GM12891 (cell line): ENCODE measurements around the gene OR10P1.

ENCODE experiments used
- DNase-seq: peaks from one replicate; pipeline ENCODE4 v3.0.0; 2011; ENCODE audit warnings: low spot score; ENCODE audit not compliant: insufficient read length
- FAIRE-seq: peaks from 2 replicates; lab custom pipeline; 2011; peaks lifted over from hg19 to GRCh38; lab: Jason Lieb, UNC
- PAX5 ChIP-seq: IDR thresholded peaks from 2 replicates; pipeline ENCODE4 v1.6.1; 2011; ENCODE audit warnings: low read length, moderate library complexity, mild to moderate bottlenecking; ENCODE audit not compliant: insufficient read depth, severe bottlenecking
- POLR2A ChIP-seq: IDR thresholded peaks from 2 replicates; pipeline ENCODE4 v1.6.1; 2011; ENCODE audit warnings: low read depth, low read length, control low read depth
- POLR2AphosphoS5 ChIP-seq: IDR thresholded peaks from 2 replicates; pipeline ENCODE4 v1.6.1; 2011; ENCODE audit warnings: low read depth, low read length, control low read depth
- POU2F2 ChIP-seq: IDR thresholded peaks from 2 replicates; pipeline ENCODE4 v1.6.1; 2011; ENCODE audit warnings: low read depth, mild to moderate bottlenecking, control low read depth, low read length, moderate library complexity
- SPI1 ChIP-seq: IDR thresholded peaks from 2 replicates; pipeline ENCODE4 v1.6.1; 2011; ENCODE audit warnings: low read depth, low read length, control low read depth
- TAF1 ChIP-seq: IDR thresholded peaks from 2 replicates; pipeline ENCODE4 v1.6.1; 2011; ENCODE audit warnings: low read depth, low read length, control low read depth

OR10P1 gene

GRCh38 chr12:55629058-55629841 is 7.4 kb upstream of the OR10P1 start:
- no peak for TF ChIP-seq POU2F2
- TF ChIP-seq POLR2AphosphoS5: no peak
- TF ChIP-seq TAF1: no peak
- no peak for TF ChIP-seq PAX5
- no peak for TF ChIP-seq POLR2A
- no peak for TF ChIP-seq SPI1
- FAIRE-seq (no peak), DNase-seq (no peak)

- DNase-seq (no peak), FAIRE-seq (no peak)
- no peak for TF ChIP-seq SPI1
- no peak for TF ChIP-seq POU2F2
- no peak for TF ChIP-seq TAF1
- TF ChIP-seq POLR2A: no peak
- TF ChIP-seq PAX5: no peak
- no peak for TF ChIP-seq POLR2AphosphoS5
Measured at GRCh38 chr12:55631056-55631455, 5.6 kb upstream of the OR10P1 start.

GRCh38 chr12:55631733-55632132 is 5.0 kb upstream of the OR10P1 start:
- TF ChIP-seq PAX5 (no peak), POLR2A (no peak), POU2F2 (no peak), POLR2AphosphoS5 (no peak), TAF1 (no peak), SPI1 (no peak)
- DNase-seq: no peak
- no peak for FAIRE-seq

- TF ChIP-seq POU2F2 (no peak), TAF1 (no peak), POLR2A (no peak), SPI1 (no peak)
- DNase-seq: no peak
- no peak for FAIRE-seq
Measured at GRCh38 chr12:55633151-55633550, 3.5 kb upstream of the OR10P1 start.

GRCh38 chr12:55636116-55636655 is 506 bp upstream of the OR10P1 start:
- DNase-seq (no peak), FAIRE-seq (no peak)
- TF ChIP-seq POU2F2: no peak
- no peak for TF ChIP-seq TAF1
- TF ChIP-seq POLR2AphosphoS5: no peak
- no peak for TF ChIP-seq POLR2A
- no peak for TF ChIP-seq SPI1
- no peak for TF ChIP-seq PAX5

- no peak for TF ChIP-seq POLR2AphosphoS5
- no peak for TF ChIP-seq POLR2A
- TF ChIP-seq PAX5: no peak
- no peak for TF ChIP-seq SPI1
- no peak for TF ChIP-seq POU2F2
- TF ChIP-seq TAF1: no peak
- DNase-seq (no peak), FAIRE-seq (no peak)
Measured at GRCh38 chr12:55637467-55637866, 775 bp downstream of the OR10P1 start.

GRCh38 chr12:55641595-55641994 is 4.9 kb downstream of the OR10P1 start:
- TF ChIP-seq POLR2A: no peak
- TF ChIP-seq POLR2AphosphoS5: no peak
- TF ChIP-seq POU2F2: no peak
- no peak for TF ChIP-seq PAX5
- DNase-seq (no peak), FAIRE-seq (no peak)

GRCh38 chr12:55642267-55642666 is 5.6 kb downstream of the OR10P1 start:
- no peak for TF ChIP-seq POLR2A
- TF ChIP-seq SPI1: peak; percentile 82
- no peak for TF ChIP-seq POU2F2
- no peak for TF ChIP-seq POLR2AphosphoS5
- TF ChIP-seq TAF1: no peak
- TF ChIP-seq PAX5: no peak
- FAIRE-seq: peak; percentile 78
- no peak for DNase-seq

- FAIRE-seq: no peak
- DNase-seq: no peak
- TF ChIP-seq POU2F2 (peak; percentile 81), POLR2A (no peak), SPI1 (peak; percentile 77)
Measured at GRCh38 chr12:55642669-55643068, 6.0 kb downstream of the OR10P1 start.

- no peak for FAIRE-seq
- DNase-seq: no peak
- TF ChIP-seq TAF1: no peak
- TF ChIP-seq POLR2AphosphoS5: no peak
- TF ChIP-seq POU2F2: no peak
- TF ChIP-seq SPI1: no peak
- TF ChIP-seq POLR2A: no peak
- no peak for TF ChIP-seq PAX5
Measured at GRCh38 chr12:55644591-55644990, 7.9 kb downstream of the OR10P1 start.

- no peak for DNase-seq
- TF ChIP-seq PAX5 (no peak), POU2F2 (no peak), SPI1 (no peak)
- no peak for FAIRE-seq
Measured at GRCh38 chr12:55647027-55647426, 10.3 kb downstream of the OR10P1 start.
